ENCODE data around the gene ALDH1A2.

Gene ALDH1A2

GRCh38 chr15:57903626-57904025 lies 161.9 kb downstream of the ALDH1A2 start:
- Histone ChIP-seq H3K27ac (ENCODE audit: low read depth, low read length) (no peak overlapping the region), H2AFZ (ENCODE audit: low read length, unreplicated experiment) (no peak overlapping the region), H3K4me1 (ENCODE audit: control insufficient read depth, insufficient read depth, low read length, unreplicated experiment) (no peaks in the 10 kb centered on the region), H3K79me2 (ENCODE audit: control insufficient read depth, insufficient read depth, low read length, unreplicated experiment) (no peaks in the 10 kb centered on the region), H3K27me3 (ENCODE audit: insufficient read depth, low read length) (peaks cover 17% of the 10 kb centered on the region), H3K36me3 (ENCODE audit: insufficient read depth, low read length) (no peaks in the 10 kb centered on the region), H3K4me3 (ENCODE audit: low read depth, low read length) (no peak overlapping the region)
